Osteoblast (primary cell): ENCODE measurements around the gene PHETA1. TPM values are rescaled to one million over a fixed set of nuclear protein-coding genes. Genes with fewer than 3 reads are reported as not detected.

ENCODE experiments used
- DNase-seq: peaks from one replicate; pipeline ENCODE4 v3.0.0; 2011; ENCODE audit warnings: low spot score, mixed read lengths; ENCODE audit not compliant: insufficient read length; ENCODE audit errors: missing footprints
- H2AFZ ChIP-seq: 2 replicates; pipeline ENCODE4 v1.6.0; 2011; ENCODE audit warnings: mild to moderate bottlenecking, low read length
- H3K27ac ChIP-seq: 2 replicates; pipeline ENCODE4 v1.5.1; 2011; ENCODE audit warnings: mild to moderate bottlenecking, low read depth, low read length, moderate library complexity
- H3K27me3 ChIP-seq: 2 replicates; pipeline ENCODE4 v1.6.0; 2012; ENCODE audit warnings: mild to moderate bottlenecking, control low read depth, inconsistent platforms, low read length, moderate library complexity; ENCODE audit not compliant: insufficient read depth
- H3K36me3 ChIP-seq: 2 replicates; pipeline ENCODE4 v1.5.1; 2011; ENCODE audit warnings: mild to moderate bottlenecking, low read length, control low read depth, moderate library complexity; ENCODE audit not compliant: insufficient read depth
- H3K4me1 ChIP-seq: 2 replicates; pipeline ENCODE4 v1.5.1; 2011; ENCODE audit warnings: mild to moderate bottlenecking, low read length, control low read depth, moderate library complexity; ENCODE audit not compliant: insufficient read depth
- H3K4me2 ChIP-seq: 2 replicates; pipeline ENCODE4 v1.6.0; 2011; ENCODE audit warnings: mild to moderate bottlenecking, low read length; ENCODE audit not compliant: insufficient read depth
- H3K4me3 ChIP-seq: fragments of 200-600 bp; sonication (generic); 3 replicates; pipeline ENCODE4 v1.5.1; 2012; ENCODE audit warnings: mild to moderate bottlenecking, low read length, inconsistent platforms; ENCODE audit not compliant: insufficient read depth
- H3K79me2 ChIP-seq: 2 replicates; pipeline ENCODE4 v1.6.0; 2012; ENCODE audit warnings: mild to moderate bottlenecking, low read length, control low read depth, inconsistent platforms; ENCODE audit not compliant: insufficient read depth
- H3K9me3 ChIP-seq: 2 replicates; pipeline ENCODE4 v1.5.1; 2011; ENCODE audit warnings: low read depth, low read length, control low read depth
- H4K20me1 ChIP-seq: 2 replicates; pipeline ENCODE4 v1.6.0; 2012; ENCODE audit warnings: mild to moderate bottlenecking, low read length, control low read depth; ENCODE audit not compliant: insufficient read depth
- CTCF ChIP-seq: IDR thresholded peaks from 2 replicates; pipeline ENCODE4 v1.5.1; 2011; ENCODE audit warnings: mild to moderate bottlenecking, low read depth, low read length, moderate library complexity; ENCODE audit errors: extremely low read depth
- total RNA-seq: library from RNA; depleted of rRNA; stranded (reverse); fragments of >200 nt; gene quantifications from 2 replicates; pipeline ENCODE4 v1.2.3, GENCODE V29; 2012

PHETA1 gene
- total RNA-seq, 1 donor: 8.3 TPM

GRCh38 chr12:111412007-111412829 lies 43.3 kb upstream of the PHETA1 start:
- Histone ChIP-seq H3K4me3 (no peak overlapping the region), H3K27me3 (no peaks in the 10 kb centered on the region), H3K36me3 (peaks cover 17% of the 10 kb centered on the region), H4K20me1 (peaks cover 62% of the 10 kb centered on the region), H3K4me1 (peaks cover 74% of the 10 kb centered on the region), H3K9me3 (no peaks in the 10 kb centered on the region), H2AFZ (no peak overlapping the region), H3K4me2 (peak overlapping the region; percentile 93), H3K27ac (peak overlapping the region; percentile 76), H3K79me2 (peaks cover 93% of the 10 kb centered on the region)
- TF ChIP-seq CTCF: no peak
- peak; percentile 88 for DNase-seq

- Histone ChIP-seq H3K9me3 (no peaks in the 10 kb centered on the region), H3K27me3 (no peaks in the 10 kb centered on the region), H3K79me2 (peaks cover 93% of the 10 kb centered on the region), H3K27ac (peak overlapping the region; percentile 76), H3K4me3 (no peak overlapping the region), H2AFZ (no peak overlapping the region), H4K20me1 (peaks cover 58% of the 10 kb centered on the region), H3K4me2 (peak overlapping the region; percentile 93), H3K4me1 (peaks cover 75% of the 10 kb centered on the region), H3K36me3 (peaks cover 12% of the 10 kb centered on the region)
- TF ChIP-seq CTCF: no peak
- DNase-seq: peak; percentile 39
These were observed 42.4 kb upstream of the PHETA1 start for GRCh38 chr12:111411185-111411764.

GRCh38 chr12:111410431-111411184 lies 41.7 kb upstream of the PHETA1 start:
- Histone ChIP-seq H2AFZ (no peak overlapping the region), H4K20me1 (peaks cover 55% of the 10 kb centered on the region), H3K4me2 (peak overlapping the region; percentile 93), H3K4me3 (peak overlapping the region; percentile 93), H3K9me3 (no peaks in the 10 kb centered on the region), H3K27me3 (no peaks in the 10 kb centered on the region), H3K36me3 (peaks cover 9% of the 10 kb centered on the region), H3K4me1 (peaks cover 75% of the 10 kb centered on the region), H3K27ac (peak overlapping the region; percentile 76), H3K79me2 (peaks cover 94% of the 10 kb centered on the region)
- no peak for TF ChIP-seq CTCF
- peak; percentile 96 for DNase-seq
